Measurements from ENCODE around the gene PDGFC.

- TF ChIP-seq CTCF (IDR thresholded peaks at IDR 0.05) (no peak), EP300 (IDR thresholded peaks at IDR 0.05) (no peak), POLR2A (IDR thresholded peaks at IDR 0.05) (no peak), POLR2AphosphoS5 (IDR thresholded peaks at IDR 0.05) (no peak)
These were observed 20.7 kb downstream of the PDGFC start for GRCh38 chr4:156950948-156951347.

All from gastroesophageal sphincter (tissue), 3 donors.